ENCODE data around the gene IGLL5. TPM values are rescaled to one million over a fixed set of nuclear protein-coding genes. Genes with fewer than 3 reads are reported as not detected.

Gene IGLL5
- polyA plus RNA-seq, 2 of the 4 experiments (the other 2 are of a cell fraction): not detected

GRCh38 chr22:22847241-22847640 lies 40.4 kb upstream of the IGLL5 start:
- TF ChIP-seq CHD2 (IDR thresholded peaks at IDR 0.05; ENCODE audit: low read length, partially characterized antibody): no peak
- no peak for TF ChIP-seq JUN (IDR thresholded peaks at IDR 0.05)
- TF ChIP-seq E2F6 (IDR thresholded peaks at IDR 0.05; ENCODE audit: borderline replicate concordance, low read depth): no peak
- TF ChIP-seq HOXB13 (CRISPR knock-in tag; IDR thresholded peaks at IDR 0.05; ENCODE audit: low read depth): no peak
- TF ChIP-seq BHLHE40 (IDR thresholded peaks at IDR 0.05; ENCODE audit: low read depth, low read length): no peak
- no peak for TF ChIP-seq CHD4 (IDR thresholded peaks at IDR 0.05; ENCODE audit: borderline replicate concordance)
- TF ChIP-seq RCOR1 (IDR thresholded peaks at IDR 0.05; ENCODE audit: low read depth, low read length): no peak
- no peak for TF ChIP-seq GATA3 (IDR thresholded peaks at IDR 0.05; ENCODE audit: borderline replicate concordance)
- H3K27ac ChIP-seq: no peak overlapping the region
- no peaks in the 10 kb centered on the region for H3K4me1 ChIP-seq
- no peaks in the 10 kb centered on the region for H3K9me3 ChIP-seq
- DNase-seq (ENCODE audit: low read depth in 1 of 2, low spot score in 1 of 2): no peak
- H3K4me3 ChIP-seq: no peak overlapping the region
- FAIRE-seq: no peak
- POLR2A ChIA-PET: no interaction called here
- 0% methylated on average over 2 of the region's 2 CpGs for WGBS (ENCODE audit: missing lambda C conversion rate)
- CTCF ChIA-PET: interaction anchor here (1.4 to 3.6 kb wide), 5 partner anchors 9 to 73 kb away, joined by 5 to 22 read pairs (median 11); no protein-coding TSS in a partner anchor
- H3K4me2 ChIP-seq: no peak overlapping the region
- ATAC-seq: no peak

- Histone ChIP-seq H3K9me3 (no peaks in the 10 kb centered on the region), H3K4me1 (no peaks in the 10 kb centered on the region), H3K27ac (no peak overlapping the region), H3K4me2 (no peak overlapping the region), H3K4me3 (no peak overlapping the region)
- DNase-seq (ENCODE audit: low read depth in 1 of 2, low spot score in 1 of 2) (peak; percentile 18 to 38), ATAC-seq (peak; percentile 87 to 98), FAIRE-seq (no peak)
- ChIA-PET POLR2A (no interaction called here), CTCF (interaction anchor here (0.7 to 4.2 kb wide), 31 partner anchors 9 to 280 kb away, joined by 3 to 35 read pairs (median 5); no protein-coding TSS in a partner anchor)
- 4% methylated on average over 4 of the region's 5 CpGs for WGBS (ENCODE audit: missing lambda C conversion rate)
- no peak for TF ChIP-seq MAX (IDR thresholded peaks at IDR 0.05)
- no peak for TF ChIP-seq FOSL2 (IDR thresholded peaks at IDR 0.05)
- TF ChIP-seq FOSL2 (CRISPR knock-in tag; IDR thresholded peaks at IDR 0.05): no peak
- no peak for TF ChIP-seq ZC3H11A (IDR thresholded peaks at IDR 0.05)
- no peak for TF ChIP-seq JUN (IDR thresholded peaks at IDR 0.05)
- TF ChIP-seq REST (IDR thresholded peaks at IDR 0.05): no peak
- TF ChIP-seq CTCF (IDR thresholded peaks at IDR 0.05): peak; percentile 72
- TF ChIP-seq NFE2L2 (conservative IDR thresholded peaks at IDR 0.05; ENCODE audit: low read length): no peak
- no peak for TF ChIP-seq NPAS2 (CRISPR knock-in tag; IDR thresholded peaks at IDR 0.05; ENCODE audit: borderline replicate concordance)
- no peak for TF ChIP-seq HEYL (CRISPR knock-in tag; IDR thresholded peaks at IDR 0.05)
- TF ChIP-seq EHF (CRISPR knock-in tag; IDR thresholded peaks at IDR 0.05): no peak
- no peak for TF ChIP-seq ZNF302 (CRISPR knock-in tag; IDR thresholded peaks at IDR 0.05)
- TF ChIP-seq E2F6 (IDR thresholded peaks at IDR 0.05; ENCODE audit: borderline replicate concordance, low read depth): no peak
- TF ChIP-seq BCL3 (IDR thresholded peaks at IDR 0.05): no peak
- peak; percentile 66 for TF ChIP-seq SMC3 (IDR thresholded peaks at IDR 0.05)
- no peak for TF ChIP-seq GATA3 (IDR thresholded peaks at IDR 0.05; ENCODE audit: borderline replicate concordance)
- no peak for TF ChIP-seq CBX2 (IDR thresholded peaks at IDR 0.05; ENCODE audit: borderline replicate concordance, low read depth)
- TF ChIP-seq ATOH8 (CRISPR knock-in tag; IDR thresholded peaks at IDR 0.05; ENCODE audit: low read depth): no peak
- no peak for TF ChIP-seq HOXB13 (CRISPR knock-in tag; IDR thresholded peaks at IDR 0.05; ENCODE audit: low read depth)
- TF ChIP-seq FOSB (CRISPR knock-in tag; IDR thresholded peaks at IDR 0.05): no peak
- no peak for TF ChIP-seq EHMT2 (IDR thresholded peaks at IDR 0.05; ENCODE audit: low read depth)
- peak; percentile 56 to 63 for TF ChIP-seq RAD21 (conservative IDR thresholded peaks at IDR 0.05 in 1 of 2, IDR thresholded peaks at IDR 0.05 in 1 of 2)
- no peak for TF ChIP-seq HOXB5 (CRISPR knock-in tag; IDR thresholded peaks at IDR 0.05)
- no peak for TF ChIP-seq TP53 (CRISPR knock-in tag; IDR thresholded peaks at IDR 0.05)
These were observed 39.2 kb upstream of the IGLL5 start for GRCh38 chr22:22848364-22848866.

All from A549 (cell line).